ENCODE results near the gene LYAR. TPM values are rescaled to one million over a fixed set of nuclear protein-coding genes. Genes with fewer than 3 reads are reported as not detected.
A peak's percentile ranks its signal among the peaks of the same experiment; 100 is the strongest.

Gene LYAR
- total RNA-seq, 1 experiment from 2014 or later = 37.5 TPM

- Histone ChIP-seq H3K9me3 (ENCODE audit: low read length) (no peaks in the 10 kb centered on the region), H3K9me2 (replicated peaks; ENCODE audit: low read length) (no peaks in the 10 kb centered on the region), H4K20me1 (ENCODE audit: low read length) (no peaks in the 10 kb centered on the region), H3F3A (ENCODE audit: low read length, unreplicated experiment) (no peaks in the 10 kb centered on the region), H3K36me3 (ENCODE audit: low read depth, low read length) (no peaks in the 10 kb centered on the region), H3K4me3 (ENCODE audit: low read length) (no peak overlapping the region), H3K9ac (ENCODE audit: low read length) (no peak overlapping the region), H2AFZ (ENCODE audit: low read length) (no peak overlapping the region), H3K4me1 (ENCODE audit: insufficient read depth, low read length) (no peaks in the 10 kb centered on the region), H3K79me2 (ENCODE audit: low read length) (no peaks in the 10 kb centered on the region), H3K27me3 (ENCODE audit: low read length) (no peaks in the 10 kb centered on the region), H3K27ac (ENCODE audit: low read length) (no peak overlapping the region), H3K4me2 (ENCODE audit: low read length) (no peak overlapping the region)
- no peak for DNase-seq
- intact Hi-C loops (cut with micrococcal nuclease) = no loop called here
- ChIA-PET CTCF (no interaction called here), POLR2A (ENCODE audit: unreplicated experiment) (no interaction called here)
- TF ChIP-seq EZH2phosphoT487 (IDR thresholded peaks at IDR 0.05; ENCODE audit: borderline replicate concordance, low read length) (no peak), CTCF (conservative IDR thresholded peaks at IDR 0.05; ENCODE audit: low read depth, low read length) (no peak), EZH2 (IDR thresholded peaks at IDR 0.05; ENCODE audit: low read length, unreplicated experiment) (no peak)
- no peak for ATAC-seq
- no TSS peak for BruUV-seq (replicated peaks)
Measured at GRCh38 chr4:4328840-4329239, 38.9 kb upstream of the LYAR start.

- BruUV-seq (replicated peaks) = no TSS peak
- Histone ChIP-seq H3K4me2 (ENCODE audit: low read length) (no peak overlapping the region), H3K4me1 (ENCODE audit: insufficient read depth, low read length) (no peaks in the 10 kb centered on the region), H3K36me3 (ENCODE audit: low read depth, low read length) (no peaks in the 10 kb centered on the region), H3K4me3 (ENCODE audit: low read length) (no peak overlapping the region), H3K9me3 (ENCODE audit: low read length) (no peaks in the 10 kb centered on the region), H4K20me1 (ENCODE audit: low read length) (no peaks in the 10 kb centered on the region), H2AFZ (ENCODE audit: low read length) (no peak overlapping the region), H3K27me3 (ENCODE audit: low read length) (no peaks in the 10 kb centered on the region), H3K79me2 (ENCODE audit: low read length) (no peaks in the 10 kb centered on the region), H3K27ac (ENCODE audit: low read length) (no peak overlapping the region), H3K9ac (ENCODE audit: low read length) (no peak overlapping the region), H3F3A (ENCODE audit: low read length, unreplicated experiment) (no peaks in the 10 kb centered on the region), H3K9me2 (replicated peaks; ENCODE audit: low read length) (no peaks in the 10 kb centered on the region)
- DNase-seq = no peak
- ATAC-seq = no peak
- TF ChIP-seq EZH2phosphoT487 (IDR thresholded peaks at IDR 0.05; ENCODE audit: borderline replicate concordance, low read length) (no peak), EZH2 (IDR thresholded peaks at IDR 0.05; ENCODE audit: low read length, unreplicated experiment) (no peak), CTCF (conservative IDR thresholded peaks at IDR 0.05; ENCODE audit: low read depth, low read length) (no peak)
- POLR2A ChIA-PET (ENCODE audit: unreplicated experiment) = no interaction called here
- CTCF ChIA-PET = no interaction called here
- intact Hi-C loops (cut with micrococcal nuclease) = no loop called here
Measured at GRCh38 chr4:4328206-4328605, 38.3 kb upstream of the LYAR start.

- no peaks in the 10 kb centered on the region for H3K9me2 ChIP-seq (replicated peaks; ENCODE audit: low read length)
- DNase-seq (peak; percentile 19), ATAC-seq (peak; percentile 38; the same call in 1 of the 2 replicates)
- H3K27me3 ChIP-seq (ENCODE audit: low read length) = no peaks in the 10 kb centered on the region
- CTCF ChIA-PET = no interaction called here
- no peak overlapping the region for H2AFZ ChIP-seq (ENCODE audit: low read length)
- no peaks in the 10 kb centered on the region for H3K9me3 ChIP-seq (ENCODE audit: low read length)
- H3K4me2 ChIP-seq (ENCODE audit: low read length) = no peak overlapping the region
- H3K27ac ChIP-seq (ENCODE audit: low read length) = no peak overlapping the region
- BruUV-seq (replicated peaks) = no TSS peak
- H3K9ac ChIP-seq (ENCODE audit: low read length) = no peak overlapping the region
- no peaks in the 10 kb centered on the region for H3K36me3 ChIP-seq (ENCODE audit: low read depth, low read length)
- POLR2A ChIA-PET (ENCODE audit: unreplicated experiment) = no interaction called here
- no peaks in the 10 kb centered on the region for H3K79me2 ChIP-seq (ENCODE audit: low read length)
- TF ChIP-seq CTCF (conservative IDR thresholded peaks at IDR 0.05; ENCODE audit: low read depth, low read length) (peak; percentile 46), EZH2 (IDR thresholded peaks at IDR 0.05; ENCODE audit: low read length, unreplicated experiment) (no peak), EZH2phosphoT487 (IDR thresholded peaks at IDR 0.05; ENCODE audit: borderline replicate concordance, low read length) (no peak)
- no peaks in the 10 kb centered on the region for H3K4me1 ChIP-seq (ENCODE audit: insufficient read depth, low read length)
- no peak overlapping the region for H3K4me3 ChIP-seq (ENCODE audit: low read length)
- intact Hi-C loops (cut with micrococcal nuclease) = no loop called here
- no peaks in the 10 kb centered on the region for H3F3A ChIP-seq (ENCODE audit: low read length, unreplicated experiment)
- no peaks in the 10 kb centered on the region for H4K20me1 ChIP-seq (ENCODE audit: low read length)
Measured at GRCh38 chr4:4327652-4328121, 37.7 kb upstream of the LYAR start.
